ENCODE data around the gene CAPN2.

CAPN2 gene

DNA sequence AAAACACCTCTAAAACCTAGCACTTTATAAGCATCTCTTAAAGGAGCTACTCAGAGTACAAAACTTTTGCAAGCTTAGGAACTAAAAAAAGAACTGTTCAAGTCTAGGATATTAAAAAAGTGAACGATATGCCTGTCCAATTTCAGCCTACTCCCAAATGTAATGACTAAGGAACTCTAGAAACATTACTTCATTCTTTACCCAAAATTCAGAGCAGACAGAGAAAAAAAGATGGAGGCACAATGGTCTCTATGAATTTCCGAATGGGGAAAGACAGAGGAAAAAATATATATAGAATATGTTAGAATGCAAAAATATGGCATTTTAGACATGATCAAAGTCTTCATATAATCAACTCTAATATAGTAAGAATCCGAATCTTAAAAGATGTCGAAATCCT, 72.2 kb downstream of the CAPN2 start:
- TF ChIP-seq TAF1 (IDR thresholded peaks at IDR 0.05; ENCODE audit: borderline replicate concordance, insufficient read depth, low read length) (no peak), POLR2AphosphoS5 (IDR thresholded peaks at IDR 0.05; ENCODE audit: low read depth, low read length) (no peak), SIN3A (IDR thresholded peaks at IDR 0.05; ENCODE audit: borderline replicate concordance, insufficient read depth, low read length) (no peak), FOXP2 (optimal IDR thresholded peaks at IDR 0.05; ENCODE audit: borderline replicate concordance, extremely low read depth, extremely low read length, insufficient read depth) (no peak), REST (IDR thresholded peaks at IDR 0.05; ENCODE audit: insufficient read depth in 1 of 2, low read depth in 2 of 2, low read length in 2 of 2) (no peak)

DNA sequence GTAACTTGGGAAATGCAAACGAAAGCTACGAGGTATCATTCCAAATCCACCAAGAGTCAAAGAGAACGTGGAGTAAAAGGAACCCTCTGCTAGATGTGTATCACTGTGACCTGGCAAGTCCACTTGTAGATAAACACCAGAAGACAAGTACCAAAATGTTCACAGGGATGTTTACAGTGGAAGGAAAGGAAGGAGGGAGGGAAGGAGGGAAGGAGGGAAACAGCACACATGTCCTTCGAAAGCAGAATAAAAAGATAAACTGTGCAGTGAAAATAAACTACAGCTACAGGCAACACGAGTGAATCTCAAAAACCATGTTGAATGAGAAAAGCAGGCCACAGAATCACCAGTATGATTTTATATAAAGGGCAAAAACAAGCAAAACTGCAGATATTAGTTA, 73.5 kb downstream of the CAPN2 start:
- TF ChIP-seq SIN3A (IDR thresholded peaks at IDR 0.05; ENCODE audit: borderline replicate concordance, insufficient read depth, low read length) = no peak
- TF ChIP-seq TAF1 (IDR thresholded peaks at IDR 0.05; ENCODE audit: borderline replicate concordance, insufficient read depth, low read length) = no peak
- TF ChIP-seq POLR2AphosphoS5 (IDR thresholded peaks at IDR 0.05; ENCODE audit: low read depth, low read length) = no peak
- TF ChIP-seq REST (IDR thresholded peaks at IDR 0.05; ENCODE audit: insufficient read depth in 1 of 2, low read depth in 2 of 2, low read length in 2 of 2) = no peak
- no peak for TF ChIP-seq FOXP2 (optimal IDR thresholded peaks at IDR 0.05; ENCODE audit: borderline replicate concordance, extremely low read depth, extremely low read length, insufficient read depth)

DNA sequence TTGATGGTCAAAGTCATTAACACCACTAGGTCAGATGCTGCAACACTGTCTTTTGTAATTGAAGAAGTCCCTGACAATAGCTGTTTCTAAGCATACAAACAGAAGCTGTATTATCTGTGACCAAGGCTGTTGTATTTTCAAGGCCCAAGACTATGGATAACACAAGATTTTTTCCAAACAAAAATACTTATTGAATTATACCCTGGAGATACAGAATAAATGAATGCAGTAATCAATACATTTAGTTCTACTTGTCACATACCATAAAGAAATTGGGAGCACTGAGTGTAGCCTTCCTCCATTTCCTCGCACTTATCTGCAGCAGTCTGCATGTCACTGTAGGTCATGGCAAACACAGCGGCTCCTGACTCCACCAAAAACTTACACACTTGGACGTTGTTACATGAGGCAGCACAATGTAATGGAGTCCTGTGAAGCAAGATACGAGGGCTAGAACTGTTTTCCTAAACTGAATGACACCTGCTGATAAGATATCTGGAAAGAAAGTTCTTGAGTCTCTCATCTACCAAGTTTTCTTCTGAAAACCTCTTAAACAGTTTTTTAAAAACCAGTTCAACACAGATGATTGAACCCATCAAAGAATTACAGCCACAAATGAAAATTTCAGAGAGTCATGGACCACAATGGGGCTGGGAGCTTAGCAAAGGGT, 76.5 kb downstream of the CAPN2 start:
- TF ChIP-seq TAF1 (IDR thresholded peaks at IDR 0.05; ENCODE audit: borderline replicate concordance, insufficient read depth, low read length) (no peak), POLR2AphosphoS5 (IDR thresholded peaks at IDR 0.05; ENCODE audit: low read depth, low read length) (no peak), SIN3A (IDR thresholded peaks at IDR 0.05; ENCODE audit: borderline replicate concordance, insufficient read depth, low read length) (no peak), REST (IDR thresholded peaks at IDR 0.05; ENCODE audit: insufficient read depth in 1 of 2, low read depth in 2 of 2, low read length in 2 of 2) (no peak), FOXP2 (optimal IDR thresholded peaks at IDR 0.05; ENCODE audit: borderline replicate concordance, extremely low read depth, extremely low read length, insufficient read depth) (no peak)

DNA sequence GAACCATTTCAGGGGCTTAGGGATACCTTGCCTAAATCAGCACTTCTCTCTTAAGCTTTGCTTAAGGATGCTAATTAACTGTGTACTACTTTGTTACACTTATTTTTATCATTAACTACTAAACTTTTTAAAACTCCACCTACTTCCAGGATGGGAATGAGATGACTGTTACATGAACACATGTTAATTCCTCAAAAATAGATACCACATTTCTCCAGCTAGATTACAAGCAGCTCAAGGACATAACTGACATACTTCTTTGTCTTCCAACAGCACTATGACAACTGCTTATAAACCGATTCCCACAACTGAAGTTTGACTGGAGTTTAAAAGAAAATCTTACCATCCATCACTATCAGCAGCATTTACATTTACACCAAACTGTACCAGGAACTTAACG, 79.7 kb downstream of the CAPN2 start:
- TF ChIP-seq POLR2AphosphoS5 (IDR thresholded peaks at IDR 0.05; ENCODE audit: low read depth, low read length) = no peak
- no peak for TF ChIP-seq REST (IDR thresholded peaks at IDR 0.05; ENCODE audit: insufficient read depth in 1 of 2, low read depth in 2 of 2, low read length in 2 of 2)
- TF ChIP-seq TAF1 (IDR thresholded peaks at IDR 0.05; ENCODE audit: borderline replicate concordance, insufficient read depth, low read length) = no peak
- no peak for TF ChIP-seq FOXP2 (optimal IDR thresholded peaks at IDR 0.05; ENCODE audit: borderline replicate concordance, extremely low read depth, extremely low read length, insufficient read depth)
- no peak for TF ChIP-seq SIN3A (IDR thresholded peaks at IDR 0.05; ENCODE audit: borderline replicate concordance, insufficient read depth, low read length)

Data from PFSK-1 (cell line).